ENCODE data around the gene STPG3.

STPG3 gene

DNA sequence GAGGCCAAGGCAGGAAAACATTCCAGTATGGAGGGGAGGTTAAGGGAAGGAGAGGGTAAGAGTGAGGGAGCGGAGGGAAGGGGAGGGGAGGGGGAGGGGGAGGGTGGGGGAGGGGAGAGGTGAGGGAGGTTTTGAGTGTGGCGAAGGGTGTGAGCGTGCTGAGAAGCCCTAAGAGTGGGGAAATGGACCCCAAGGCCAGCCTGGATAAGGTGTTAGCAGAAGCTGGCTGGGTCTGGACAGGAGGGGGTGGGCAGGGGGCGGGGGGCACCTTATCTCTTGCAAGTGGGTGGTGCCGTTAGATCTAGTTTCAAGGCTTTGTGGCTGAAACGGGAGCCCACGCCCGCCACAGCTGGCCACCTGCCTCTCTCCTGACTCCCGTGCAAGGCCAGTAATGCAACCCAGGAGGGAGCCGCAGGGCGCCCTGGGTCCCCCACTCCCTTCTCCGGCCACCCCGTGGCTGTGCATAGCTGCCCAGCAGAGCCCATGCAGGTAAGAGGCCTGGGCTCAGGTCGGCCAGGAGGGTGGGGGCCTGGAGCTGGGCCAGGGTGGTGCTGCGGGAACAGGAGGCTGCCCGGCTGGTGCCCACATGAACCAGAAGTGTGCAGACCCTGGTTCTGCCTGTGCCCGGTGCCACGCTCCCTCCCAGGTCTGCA is 23.1 kb upstream of the STPG3 start:
- no peak overlapping the region for H3K4me3 ChIP-seq (ENCODE audit: low read length)
- DNase-seq (ENCODE audit: low read depth): no peak

DNA sequence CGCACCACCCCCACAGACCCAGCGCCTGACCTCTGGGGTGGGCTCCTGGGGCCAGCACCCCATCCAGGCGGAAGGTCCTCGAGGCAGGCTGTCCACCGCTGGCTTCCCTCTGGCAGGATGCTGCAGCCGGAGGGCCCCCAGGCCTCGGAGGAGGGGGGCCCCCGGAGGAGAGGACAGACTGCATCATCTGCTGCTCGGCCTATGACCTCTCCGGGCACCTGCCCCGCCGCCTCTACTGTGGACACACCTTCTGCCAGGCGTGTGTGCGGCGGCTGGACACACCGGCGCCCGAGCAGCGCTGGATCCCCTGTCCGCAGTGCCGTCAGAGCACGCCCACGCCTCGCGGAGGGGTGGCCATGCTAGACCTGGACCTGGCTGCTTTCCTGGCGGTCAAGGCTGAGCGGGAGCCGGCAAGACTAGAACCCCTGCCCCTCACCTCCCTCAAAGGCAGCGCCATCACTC is 22.5 kb upstream of the STPG3 start:
- H3K4me3 ChIP-seq (ENCODE audit: low read length): no peak overlapping the region
- TF ChIP-seq, protein P1, sequence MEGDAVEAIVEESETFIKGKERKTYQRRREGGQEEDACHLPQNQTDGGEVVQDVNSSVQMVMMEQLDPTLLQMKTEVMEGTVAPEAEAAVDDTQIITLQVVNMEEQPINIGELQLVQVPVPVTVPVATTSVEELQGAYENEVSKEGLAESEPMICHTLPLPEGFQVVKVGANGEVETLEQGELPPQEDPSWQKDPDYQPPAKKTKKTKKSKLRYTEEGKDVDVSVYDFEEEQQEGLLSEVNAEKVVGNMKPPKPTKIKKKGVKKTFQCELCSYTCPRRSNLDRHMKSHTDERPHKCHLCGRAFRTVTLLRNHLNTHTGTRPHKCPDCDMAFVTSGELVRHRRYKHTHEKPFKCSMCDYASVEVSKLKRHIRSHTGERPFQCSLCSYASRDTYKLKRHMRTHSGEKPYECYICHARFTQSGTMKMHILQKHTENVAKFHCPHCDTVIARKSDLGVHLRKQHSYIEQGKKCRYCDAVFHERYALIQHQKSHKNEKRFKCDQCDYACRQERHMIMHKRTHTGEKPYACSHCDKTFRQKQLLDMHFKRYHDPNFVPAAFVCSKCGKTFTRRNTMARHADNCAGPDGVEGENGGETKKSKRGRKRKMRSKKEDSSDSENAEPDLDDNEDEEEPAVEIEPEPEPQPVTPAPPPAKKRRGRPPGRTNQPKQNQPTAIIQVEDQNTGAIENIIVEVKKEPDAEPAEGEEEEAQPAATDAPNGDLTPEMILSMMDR (conservative IDR thresholded peaks at IDR 0.05; ENCODE audit: low read length): no peak
- DNase-seq (ENCODE audit: low read depth): no peak

More for the DNA sequence above, 23.1 kb upstream of the STPG3 start:
- TF ChIP-seq, protein P1 (conservative IDR thresholded peaks at IDR 0.05; ENCODE audit: low read length): no peak

DNA sequence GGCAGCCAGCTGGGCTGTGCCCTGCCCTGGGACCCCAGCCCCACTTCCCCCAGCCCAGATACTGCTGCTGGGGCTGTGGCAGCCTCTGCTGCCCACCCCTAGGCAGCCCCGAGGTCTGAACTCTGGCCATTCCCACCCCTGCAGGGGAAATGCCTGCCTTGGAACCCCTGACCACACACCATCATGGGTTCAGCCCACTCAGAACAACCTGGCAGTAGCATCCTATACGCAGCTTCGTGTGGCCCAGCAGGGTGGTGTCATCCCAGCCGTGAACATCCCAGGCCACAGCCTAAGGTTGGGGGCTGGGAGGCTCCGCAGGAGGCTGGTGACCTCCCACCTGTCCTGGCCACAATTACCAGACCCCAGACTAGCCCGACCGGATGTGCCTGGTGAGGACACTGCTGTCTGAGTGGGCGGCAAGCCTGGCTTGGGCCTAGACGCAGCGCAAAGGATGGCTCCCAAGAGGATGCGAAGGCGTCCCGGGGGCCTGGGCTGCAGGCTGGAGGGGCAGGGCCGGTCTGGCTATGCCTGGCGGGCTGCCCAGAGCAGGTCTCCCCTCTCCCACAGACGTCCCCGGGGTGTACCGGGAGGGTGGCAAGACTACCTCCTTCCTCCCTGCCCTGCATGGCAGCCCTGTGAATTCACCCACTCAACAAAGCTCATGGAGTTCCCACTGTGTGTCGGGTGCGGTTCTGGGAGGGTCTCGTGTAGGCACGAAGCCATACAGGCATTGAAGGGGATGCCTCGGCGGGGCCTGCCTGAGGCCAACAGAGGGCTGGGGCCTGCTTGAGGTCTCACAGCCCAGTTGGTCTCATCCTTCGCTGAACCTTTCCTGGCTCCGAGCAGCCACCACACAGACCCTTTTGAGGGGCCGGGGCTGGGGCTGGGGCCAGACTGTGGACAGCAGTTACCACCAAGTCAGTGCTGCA is 21.9 kb upstream of the STPG3 start:
- TF ChIP-seq, protein P1 (conservative IDR thresholded peaks at IDR 0.05; ENCODE audit: low read length): no peak
- no peak for DNase-seq (ENCODE audit: low read depth)
- no peak overlapping the region for H3K4me3 ChIP-seq (ENCODE audit: low read length)

DNA sequence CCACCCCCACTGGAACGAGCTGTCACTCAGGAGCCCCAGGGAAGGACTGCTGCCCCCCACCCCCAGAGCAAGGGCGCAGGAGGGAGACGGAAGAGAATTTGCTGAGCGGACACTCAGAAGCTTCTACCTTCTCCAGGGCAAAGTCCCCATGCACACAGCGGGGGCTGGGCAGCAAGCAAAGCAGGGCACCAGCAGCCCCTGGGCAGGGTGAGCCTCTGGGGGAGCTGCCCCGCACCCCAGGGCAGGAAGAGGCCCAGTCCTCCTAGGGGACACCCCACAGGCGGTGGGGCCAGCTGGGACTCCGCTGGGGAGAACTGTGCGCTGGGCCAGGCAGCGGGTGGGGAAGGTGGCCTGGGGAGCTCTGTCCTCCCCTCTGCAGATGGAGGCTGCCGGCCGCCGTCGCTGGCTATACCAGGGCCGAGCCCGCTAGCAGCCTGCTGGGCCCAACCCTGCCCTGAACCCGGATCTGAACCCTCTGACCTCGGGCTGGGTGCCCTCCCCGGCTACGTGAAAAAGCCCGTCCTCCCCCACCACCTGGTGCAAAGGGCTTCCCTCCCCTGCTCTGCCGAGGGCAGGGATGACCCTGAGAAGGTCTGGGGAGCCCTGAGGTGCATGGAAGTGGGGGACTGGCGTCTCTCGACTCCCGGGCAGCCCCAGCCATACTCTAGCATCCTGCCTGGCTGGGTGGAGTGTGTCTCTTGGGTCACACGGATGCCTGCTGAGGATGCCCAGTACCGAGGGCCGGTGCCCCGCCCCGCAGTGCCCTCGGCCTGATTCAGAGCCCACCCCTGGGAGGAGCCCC is 21.0 kb upstream of the STPG3 start:
- H3K4me3 ChIP-seq (ENCODE audit: low read length): no peak overlapping the region
- DNase-seq (ENCODE audit: low read depth): no peak
- TF ChIP-seq, protein P1 (conservative IDR thresholded peaks at IDR 0.05; ENCODE audit: low read length): no peak

DNA sequence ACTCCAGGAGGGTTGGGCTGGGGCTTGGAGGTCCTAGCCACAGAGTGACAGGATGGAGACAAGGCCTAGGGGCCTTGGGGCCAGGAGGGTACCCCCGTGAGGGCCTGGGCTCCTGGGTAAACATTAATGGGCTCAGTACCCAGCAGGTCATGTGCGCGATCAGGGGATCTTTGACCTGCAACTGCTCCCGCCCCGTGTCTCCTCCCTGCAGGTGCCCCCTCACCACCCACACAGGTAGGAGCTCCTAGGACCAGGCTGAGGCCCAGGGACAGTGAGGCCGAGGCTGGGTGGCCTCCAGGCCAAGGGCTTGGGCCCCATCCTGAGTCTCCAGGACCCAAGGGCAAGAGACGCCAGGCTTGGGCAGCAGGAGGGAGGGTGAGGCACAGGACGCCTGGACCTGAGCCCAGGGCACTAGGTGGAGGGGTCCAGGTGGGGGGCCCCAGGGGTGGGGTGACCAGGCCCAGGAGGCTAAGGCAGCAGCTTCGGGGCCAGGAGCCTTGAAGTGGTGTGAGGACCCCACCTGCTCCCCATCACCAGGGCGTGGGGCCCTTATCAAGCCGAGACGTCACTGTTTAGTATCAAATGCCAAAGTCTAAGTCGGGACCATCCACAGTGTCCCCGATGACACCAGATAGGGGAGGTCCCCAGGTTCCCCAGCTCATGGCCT is 20.2 kb upstream of the STPG3 start, which contains the start of gene SLC34A3:
Gene SLC34A3, plus strand, starts transcription at position 197 of the 667 bp plus-strand sequence. CDS start 802 bp downstream, outside the sequence.
- no peak within 1 kb of the TSS for H3K4me3 ChIP-seq (ENCODE audit: low read length)
- DNase-seq (ENCODE audit: low read depth): no peak
- TF ChIP-seq, protein P1 (conservative IDR thresholded peaks at IDR 0.05; ENCODE audit: low read length): no peak

DNA sequence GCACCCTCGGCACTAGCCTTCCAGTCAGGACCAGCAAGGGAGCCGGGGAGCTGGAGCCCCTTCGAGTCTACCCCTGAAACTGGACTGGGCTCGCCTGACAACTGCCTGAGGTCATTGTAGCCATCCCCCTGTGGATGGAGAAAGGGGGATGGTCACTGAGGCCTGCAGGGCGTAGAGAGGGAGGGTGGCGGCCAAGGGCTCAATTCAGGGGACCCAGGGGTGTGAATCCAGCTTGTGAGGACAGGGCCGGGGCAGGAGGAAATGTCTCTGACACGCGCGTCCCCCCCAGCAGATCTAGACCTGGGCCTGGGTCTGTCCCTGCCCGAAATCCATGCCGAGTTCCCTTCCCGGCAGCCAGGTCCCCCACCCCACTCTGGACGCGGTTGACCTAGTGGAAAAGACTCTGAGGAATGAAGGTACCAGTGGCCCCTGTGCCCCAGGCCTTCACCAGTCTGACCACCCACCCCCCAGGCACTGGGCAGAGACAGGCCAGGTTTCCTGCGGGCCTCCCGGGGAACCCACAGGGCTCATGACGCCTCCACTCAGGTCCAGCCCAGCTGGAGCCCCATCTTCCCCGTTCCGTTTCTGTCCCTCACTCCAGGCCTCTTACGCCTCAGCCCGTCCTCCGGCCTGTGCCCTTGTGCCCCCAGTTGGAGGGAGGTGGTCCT is 19.6 kb upstream of the STPG3 start:
- no peak for DNase-seq (ENCODE audit: low read depth)
- H3K4me3 ChIP-seq (ENCODE audit: low read length): no peak overlapping the region
- TF ChIP-seq, protein P1 (conservative IDR thresholded peaks at IDR 0.05; ENCODE audit: low read length): no peak

Measured in AG10803 (cell line).